ENCODE results near the gene AAGAB. TPM values are rescaled to one million over a fixed set of nuclear protein-coding genes. Genes with fewer than 3 reads are reported as not detected.

Gene AAGAB
- total RNA-seq, 1 donor from 2014 or later, result 20.9 TPM

GRCh38 chr15:67194171-67195114 is 60.0 kb downstream of the AAGAB start:
- peaks cover 29% of the 10 kb centered on the region for H3K36me3 ChIP-seq
- no peaks in the 10 kb centered on the region for H3K27me3 ChIP-seq (ENCODE audit: low read depth)
- H3K9me3 ChIP-seq (replicated peaks), result no peaks in the 10 kb centered on the region
- TF ChIP-seq CTCF (IDR thresholded peaks at IDR 0.05; ENCODE audit: borderline replicate concordance), result no peak
- H3K27ac ChIP-seq (replicated peaks), result peak overlapping the region; percentile 93
- H3K4me1 ChIP-seq, result peaks cover 67% of the 10 kb centered on the region
- no peak overlapping the region for H3K4me3 ChIP-seq
- peak; percentile 46 for DNase-seq
- intact Hi-C loops (cut with micrococcal nuclease), result no loop called here

GRCh38 chr15:67193223-67193990 is 61.1 kb downstream of the AAGAB start:
- H3K27ac ChIP-seq (replicated peaks), result peak overlapping the region; percentile 93
- peaks cover 67% of the 10 kb centered on the region for H3K4me1 ChIP-seq
- no peaks in the 10 kb centered on the region for H3K9me3 ChIP-seq (replicated peaks)
- TF ChIP-seq CTCF (IDR thresholded peaks at IDR 0.05; ENCODE audit: borderline replicate concordance), result no peak
- H3K4me3 ChIP-seq, result no peak overlapping the region
- H3K36me3 ChIP-seq, result peaks cover 29% of the 10 kb centered on the region
- DNase-seq, result no peak
- intact Hi-C loops (cut with micrococcal nuclease), result no loop called here
- no peaks in the 10 kb centered on the region for H3K27me3 ChIP-seq (ENCODE audit: low read depth)

GRCh38 chr15:67192185-67192820 is 62.2 kb downstream of the AAGAB start:
- no peaks in the 10 kb centered on the region for H3K9me3 ChIP-seq (replicated peaks)
- H3K4me3 ChIP-seq, result no peak overlapping the region
- DNase-seq, result no peak
- peak overlapping the region; percentile 93 for H3K27ac ChIP-seq (replicated peaks)
- H3K4me1 ChIP-seq, result peaks cover 75% of the 10 kb centered on the region
- H3K27me3 ChIP-seq (ENCODE audit: low read depth), result no peaks in the 10 kb centered on the region
- H3K36me3 ChIP-seq, result peaks cover 34% of the 10 kb centered on the region
- intact Hi-C loops (cut with micrococcal nuclease), result no loop called here
- TF ChIP-seq CTCF (IDR thresholded peaks at IDR 0.05; ENCODE audit: borderline replicate concordance), result no peak

GRCh38 chr15:67190813-67191212 is 63.6 kb downstream of the AAGAB start:
- H3K36me3 ChIP-seq, result peaks cover 35% of the 10 kb centered on the region

More at GRCh38 chr15:67190813-67191212, 63.6 kb downstream of the AAGAB start:
- H3K27ac ChIP-seq (replicated peaks), result peak overlapping the region; percentile 93
- intact Hi-C loops (cut with micrococcal nuclease), result no loop called here
- no peak for TF ChIP-seq CTCF (IDR thresholded peaks at IDR 0.05; ENCODE audit: borderline replicate concordance)
- no peaks in the 10 kb centered on the region for H3K27me3 ChIP-seq (ENCODE audit: low read depth)
- no peak overlapping the region for H3K4me3 ChIP-seq
- DNase-seq, result no peak
- no peaks in the 10 kb centered on the region for H3K9me3 ChIP-seq (replicated peaks)
- peaks cover 81% of the 10 kb centered on the region for H3K4me1 ChIP-seq
